ENCODE measurements around the gene FNDC10.
A peak's percentile ranks its signal among the peaks of the same experiment; 100 is the strongest.

FNDC10 gene

GRCh38 chr1:1622010-1622787 lies 22.3 kb upstream of the FNDC10 start:
- peaks cover 5% of the 10 kb centered on the region for H3K4me1 Mint-ChIP-seq
- no peaks in the 10 kb centered on the region for H3K9me3 Mint-ChIP-seq
- TF ChIP-seq CTCF (IDR thresholded peaks at IDR 0.05; ENCODE audit: unreplicated experiment in 3 of 3), result no peak
- H3K4me3 Mint-ChIP-seq, result peak overlapping the region in 1 of 3 experiments; percentile 39
- no peaks in the 10 kb centered on the region for H3K36me3 Mint-ChIP-seq (ENCODE audit: low read depth)
- H3K27me3 Mint-ChIP-seq (ENCODE audit: low read depth), result no peaks in the 10 kb centered on the region
- H3K27ac Mint-ChIP-seq, result no peak overlapping the region

GRCh38 chr1:1621173-1622009 lies 21.5 kb upstream of the FNDC10 start:
- Mint-ChIP-seq H3K4me3 (no peak overlapping the region), H3K9me3 (no peaks in the 10 kb centered on the region), H3K4me1 (peaks cover 7% of the 10 kb centered on the region), H3K36me3 (ENCODE audit: low read depth) (no peaks in the 10 kb centered on the region), H3K27me3 (ENCODE audit: low read depth) (no peaks in the 10 kb centered on the region), H3K27ac (no peak overlapping the region)
- TF ChIP-seq CTCF (IDR thresholded peaks at IDR 0.05; ENCODE audit: unreplicated experiment in 3 of 3), result no peak

GRCh38 chr1:1620433-1621139 lies 20.7 kb upstream of the FNDC10 start:
- no peak overlapping the region for H3K4me3 Mint-ChIP-seq
- no peaks in the 10 kb centered on the region for H3K9me3 Mint-ChIP-seq
- TF ChIP-seq CTCF (IDR thresholded peaks at IDR 0.05; ENCODE audit: unreplicated experiment in 3 of 3), result no peak
- H3K27ac Mint-ChIP-seq, result no peak overlapping the region
- H3K27me3 Mint-ChIP-seq (ENCODE audit: low read depth), result no peaks in the 10 kb centered on the region
- peaks cover 7% of the 10 kb centered on the region for H3K4me1 Mint-ChIP-seq
- H3K36me3 Mint-ChIP-seq (ENCODE audit: low read depth), result no peaks in the 10 kb centered on the region

- no peaks in the 10 kb centered on the region for H3K36me3 Mint-ChIP-seq (ENCODE audit: low read depth)
- no peak overlapping the region for H3K27ac Mint-ChIP-seq
- H3K4me1 Mint-ChIP-seq, result peaks cover 7% of the 10 kb centered on the region
- H3K9me3 Mint-ChIP-seq, result no peaks in the 10 kb centered on the region
- H3K27me3 Mint-ChIP-seq (ENCODE audit: low read depth), result no peaks in the 10 kb centered on the region
- no peak for TF ChIP-seq CTCF (IDR thresholded peaks at IDR 0.05; ENCODE audit: unreplicated experiment in 3 of 3)
- H3K4me3 Mint-ChIP-seq, result no peak overlapping the region
Observed at GRCh38 chr1:1619917-1620361, 20.0 kb upstream of the FNDC10 start.

- no peak overlapping the region for H3K4me3 Mint-ChIP-seq
- no peaks in the 10 kb centered on the region for H3K27me3 Mint-ChIP-seq (ENCODE audit: low read depth)
- TF ChIP-seq CTCF (IDR thresholded peaks at IDR 0.05; ENCODE audit: unreplicated experiment in 3 of 3), result no peak
- no peaks in the 10 kb centered on the region for H3K9me3 Mint-ChIP-seq
- H3K27ac Mint-ChIP-seq, result no peak overlapping the region
- H3K36me3 Mint-ChIP-seq (ENCODE audit: low read depth), result no peaks in the 10 kb centered on the region
- peaks cover 19% of the 10 kb centered on the region for H3K4me1 Mint-ChIP-seq
Observed at GRCh38 chr1:1618396-1619068, 18.6 kb upstream of the FNDC10 start.

Data from nephron (organoid).